Mesenchymal stem cell (in vitro differentiated cells and primary cell): ENCODE results near the gene IL4. TPM values are rescaled to one million over a fixed set of nuclear protein-coding genes. Genes with fewer than 3 reads are reported as not detected.

ENCODE experiments used
- DNase-seq: peaks from one replicate; pipeline ENCODE4 v3.0.0-alpha.2; 2013
- H2AFZ ChIP-seq: one replicate; pipeline ENCODE4 v1.6.1; 2013; ENCODE audit warnings: low read depth, mild to moderate bottlenecking, control low read depth, inconsistent platforms, low read length, moderate library complexity
- H2AK5ac ChIP-seq: 2 replicates; pipeline ENCODE4 v1.6.1; 2013; ENCODE audit warnings: low read length, moderate library complexity, mild to moderate bottlenecking, inconsistent platforms; ENCODE audit not compliant: severe bottlenecking
- H2BK120ac ChIP-seq: one replicate; pipeline ENCODE4 v1.6.1; 2013; ENCODE audit warnings: low read depth, mild to moderate bottlenecking, inconsistent platforms, low read length, moderate library complexity
- H2BK12ac ChIP-seq, 2 experiments: one replicate each; pipeline ENCODE4 v1.6.1; 2013; ENCODE audit warnings: inconsistent platforms in 2 of 2, low read length in 2 of 2, mild to moderate bottlenecking in 2 of 2, moderate library complexity in 2 of 2, control low read depth in 1 of 2
- H2BK15ac ChIP-seq: one replicate; pipeline ENCODE4 v1.6.1; 2013; ENCODE audit warnings: mild to moderate bottlenecking, low read depth, inconsistent platforms; ENCODE audit not compliant: poor library complexity, severe bottlenecking
- H2BK5ac ChIP-seq: 2 replicates; pipeline ENCODE4 v1.6.1; 2013; ENCODE audit warnings: low read depth, mild to moderate bottlenecking, low read length, control low read depth, inconsistent platforms; ENCODE audit not compliant: poor library complexity, severe bottlenecking
- H3K14ac ChIP-seq, 2 experiments: one replicate each; pipeline ENCODE4 v1.6.1; 2013; ENCODE audit warnings: inconsistent platforms in 2 of 2, low read length in 2 of 2, control low read depth in 1 of 2, mild to moderate bottlenecking in 1 of 2, moderate library complexity in 1 of 2
- H3K18ac ChIP-seq, 2 experiments: one replicate each; pipeline ENCODE4 v1.6.1; 2013; ENCODE audit warnings: inconsistent platforms in 2 of 2, low read length in 2 of 2, control low read depth in 1 of 2, low read depth in 1 of 2, mild to moderate bottlenecking in 1 of 2
- H3K23ac ChIP-seq, 2 experiments: one replicate each; pipeline ENCODE4 v1.6.1; 2013; ENCODE audit warnings: inconsistent platforms in 2 of 2, low read length in 2 of 2, mild to moderate bottlenecking in 2 of 2, moderate library complexity in 2 of 2, control low read depth in 1 of 2
- H3K27ac ChIP-seq: 2 replicates; pipeline ENCODE4 v1.5.1; 2013; ENCODE audit warnings: mild to moderate bottlenecking, moderate library complexity, low read length, control low read depth, inconsistent platforms; ENCODE audit not compliant: poor library complexity, severe bottlenecking
- H3K27me3 ChIP-seq, 2 experiments: 2 replicates each; pipeline versions ENCODE4 v1.6.1 to v1.7.0; 2013; ENCODE audit warnings: low read length in 2 of 2, mild to moderate bottlenecking in 2 of 2, moderate library complexity in 2 of 2, control low read depth in 1 of 2, inconsistent platforms in 1 of 2; ENCODE audit not compliant: control insufficient read depth in 1 of 2, insufficient read depth in 1 of 2
- H3K36me3 ChIP-seq, 2 experiments: 2 replicates each; pipeline versions ENCODE4 v1.6.1 to v1.7.0; 2013; ENCODE audit warnings: low read length in 2 of 2, control low read depth in 1 of 2, inconsistent platforms in 1 of 2, low read depth in 1 of 2, mild to moderate bottlenecking in 1 of 2; ENCODE audit not compliant: insufficient read depth in 2 of 2, control insufficient read depth in 1 of 2
- H3K4ac ChIP-seq, 2 experiments: one replicate each; pipeline ENCODE4 v1.6.1; 2013; ENCODE audit warnings: inconsistent platforms in 2 of 2, low read length in 2 of 2, mild to moderate bottlenecking in 2 of 2, moderate library complexity in 2 of 2, control low read depth in 1 of 2, low read depth in 1 of 2
- H3K4me1 ChIP-seq: 2 replicates; pipeline ENCODE4 v1.6.1; 2013; ENCODE audit warnings: low read depth, low read length, control low read depth; ENCODE audit not compliant: control insufficient read depth, insufficient read depth
- H3K4me2 ChIP-seq: 2 replicates; pipeline ENCODE4 v1.6.1; 2013; ENCODE audit warnings: low read length, mild to moderate bottlenecking, inconsistent platforms; ENCODE audit not compliant: poor library complexity, severe bottlenecking
- H3K4me3 ChIP-seq, 2 experiments: 2 replicates each; pipeline versions ENCODE4 v1.5.1 to v1.7.0; 2013; ENCODE audit warnings: low read length in 2 of 2, mild to moderate bottlenecking in 2 of 2, control low read depth in 1 of 2, low read depth in 1 of 2; ENCODE audit not compliant: insufficient read depth in 1 of 2
- H3K79me1 ChIP-seq: replicated peaks from 2 replicates; pipeline ENCODE4 v1.6.1; 2013; ENCODE audit warnings: mild to moderate bottlenecking, control low read depth, low read length, inconsistent platforms; ENCODE audit not compliant: poor library complexity, severe bottlenecking
- H3K9ac ChIP-seq: 2 replicates; pipeline ENCODE4 v1.7.0; 2013; ENCODE audit warnings: mild to moderate bottlenecking, low read length, moderate library complexity
- H3K9me3 ChIP-seq: 2 replicates; pipeline ENCODE4 v1.7.0; 2013; ENCODE audit warnings: mild to moderate bottlenecking, low read length; ENCODE audit not compliant: control insufficient read depth
- H4K8ac ChIP-seq: one replicate; pipeline ENCODE4 v1.6.1; 2013; ENCODE audit warnings: inconsistent platforms, mild to moderate bottlenecking, low read length, moderate library complexity
- H4K91ac ChIP-seq: one replicate; pipeline ENCODE4 v1.6.1; 2013; ENCODE audit warnings: mild to moderate bottlenecking, low read length, inconsistent platforms
- WGBS: methylation state at CpG from one replicate; pipeline ENCODE4 v1.1.7; 2013; ENCODE audit warnings: mixed read lengths; 5-methylcytosine and 5-hydroxymethylcytosine counted together
- polyA plus RNA-seq, 2 experiments: library from polyadenylated mRNA; stranded (reverse); fragments of 200-250 nt; gene quantifications; one replicate each; pipeline ENCODE4 v1.2.3, GENCODE V29; 2013

The IL4 gene
- polyA plus RNA-seq (2013, experiment 1 of 2) = not detected
- polyA plus RNA-seq (2013, experiment 2 of 2) = not detected

DNA sequence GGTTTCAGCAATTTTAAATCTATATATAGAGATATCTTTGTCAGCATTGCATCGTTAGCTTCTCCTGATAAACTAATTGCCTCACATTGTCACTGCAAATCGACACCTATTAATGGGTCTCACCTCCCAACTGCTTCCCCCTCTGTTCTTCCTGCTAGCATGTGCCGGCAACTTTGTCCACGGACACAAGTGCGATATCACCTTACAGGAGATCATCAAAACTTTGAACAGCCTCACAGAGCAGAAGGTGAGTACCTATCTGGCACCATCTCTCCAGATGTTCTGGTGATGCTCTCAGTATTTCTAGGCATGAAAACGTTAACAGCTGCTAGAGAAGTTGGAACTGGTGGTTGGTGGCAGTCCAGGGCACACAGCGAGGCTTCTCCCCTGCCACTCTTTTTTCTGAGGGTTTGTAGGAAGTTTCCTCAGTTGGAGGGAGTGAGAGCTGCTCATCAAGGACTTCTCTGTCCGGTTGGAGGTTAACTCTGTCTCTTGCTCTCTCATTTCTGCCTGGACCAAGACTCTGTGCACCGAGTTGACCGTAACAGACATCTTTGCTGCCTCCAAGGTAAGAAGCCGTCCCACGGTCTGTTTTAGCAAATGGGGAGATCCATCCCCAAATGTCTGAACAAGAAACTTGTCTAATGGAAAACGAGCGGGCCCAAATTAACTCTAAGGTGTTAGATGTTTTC lies at the start of gene IL4:
Gene IL4, plus strand, starts transcription at position 51 of the 692 bp plus-strand sequence. Its CDS starts 62 bp downstream, at position 113.
- H3K14ac ChIP-seq = peak within 1 kb of the TSS in 1 of 2 experiments; percentile 66
- peak within 1 kb of the TSS; percentile 88 for H3K27ac ChIP-seq
- peak within 1 kb of the TSS; percentile 50 to 71 for H3K4ac ChIP-seq
- no peak within 1 kb of the TSS for H3K23ac ChIP-seq
- H3K9ac ChIP-seq = peak within 1 kb of the TSS; percentile 81
- 83% methylated on average over 14 of the region's 14 CpGs for WGBS
- no peak within 1 kb of the TSS for H3K4me2 ChIP-seq
- H2AK5ac ChIP-seq = peak within 1 kb of the TSS; percentile 88
- peaks cover 17% of the 10 kb centered on the region for H3K4me1 ChIP-seq
- H3K27me3 ChIP-seq = peaks cover 0 to 5% of the 10 kb centered on the region in 2 experiments
- peak within 1 kb of the TSS in 1 of 2 experiments; percentile 66 for H3K4me3 ChIP-seq
- no peak within 1 kb of the TSS for H2BK5ac ChIP-seq
- peak within 1 kb of the TSS; percentile 8 to 76 for H3K18ac ChIP-seq
- no peaks in the 10 kb centered on the region for H3K9me3 ChIP-seq
- H3K36me3 ChIP-seq = no peaks in the 10 kb centered on the region
- no peak within 1 kb of the TSS for H2AFZ ChIP-seq
- peak within 1 kb of the TSS; percentile 82 for H2BK15ac ChIP-seq
- H4K8ac ChIP-seq = peak within 1 kb of the TSS; percentile 27
- peak within 1 kb of the TSS; percentile 87 to 88 for H2BK12ac ChIP-seq
- peak within 1 kb of the TSS; percentile 15 for H2BK120ac ChIP-seq
- H3K79me1 ChIP-seq = no peaks in the 10 kb centered on the region
- DNase-seq = no peak
- H4K91ac ChIP-seq = peak within 1 kb of the TSS; percentile 19

DNA sequence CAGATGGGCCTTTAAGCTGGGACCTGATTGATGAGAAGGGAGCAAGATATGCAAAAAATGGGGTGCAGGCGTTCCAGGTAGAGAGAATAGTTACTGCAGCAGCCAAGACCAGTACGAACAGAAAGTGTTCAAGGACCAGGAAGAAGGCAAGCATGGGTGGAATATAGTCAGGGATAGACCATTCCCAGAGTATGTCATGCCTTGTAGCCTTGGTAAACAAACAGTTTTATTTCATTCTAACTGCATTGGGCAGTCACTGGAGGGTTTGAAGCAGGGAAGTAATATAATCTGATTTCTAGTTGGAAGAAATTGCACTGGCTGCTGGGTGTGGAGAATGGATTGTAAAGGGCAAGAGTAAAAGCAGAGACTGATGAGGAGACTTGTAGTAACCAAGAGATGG lies 46.3 kb upstream of the IL4 start:
- H3K9me3 ChIP-seq = no peaks in the 10 kb centered on the region
- no peak overlapping the region for H2BK5ac ChIP-seq
- H3K18ac ChIP-seq = no peak overlapping the region
- no peak overlapping the region for H3K4me2 ChIP-seq
- peaks cover 1% of the 10 kb centered on the region for H3K4me1 ChIP-seq
- H3K4ac ChIP-seq = no peak overlapping the region
- H2BK12ac ChIP-seq = no peak overlapping the region
- DNase-seq = no peak
- no peak overlapping the region for H2BK15ac ChIP-seq
- H3K36me3 ChIP-seq = peaks cover 9 to 54% of the 10 kb centered on the region in 2 experiments
- peaks cover 11% of the 10 kb centered on the region for H3K79me1 ChIP-seq
- no peak overlapping the region for H2AK5ac ChIP-seq
- no peak overlapping the region for H3K23ac ChIP-seq
- no peak overlapping the region for H3K4me3 ChIP-seq
- H4K91ac ChIP-seq = no peak overlapping the region
- H3K27me3 ChIP-seq = no peaks in the 10 kb centered on the region
- no peak overlapping the region for H3K14ac ChIP-seq
- no peak overlapping the region for H2AFZ ChIP-seq
- H3K27ac ChIP-seq = no peak overlapping the region
- 98% methylated on average over 2 of the region's 2 CpGs for WGBS
- no peak overlapping the region for H4K8ac ChIP-seq
- no peak overlapping the region for H2BK120ac ChIP-seq
- H3K9ac ChIP-seq = no peak overlapping the region

- no peak for DNase-seq
- Histone ChIP-seq H3K18ac (no peak overlapping the region), H4K91ac (no peak overlapping the region), H3K9me3 (no peaks in the 10 kb centered on the region), H3K14ac (no peak overlapping the region), H3K4me3 (no peak overlapping the region), H2BK5ac (no peak overlapping the region), H3K79me1 (peaks cover 11% of the 10 kb centered on the region), H3K23ac (no peak overlapping the region), H2BK15ac (no peak overlapping the region), H3K36me3 (peaks cover 9 to 57% of the 10 kb centered on the region in 2 experiments), H2BK12ac (no peak overlapping the region), H2AFZ (no peak overlapping the region), H4K8ac (no peak overlapping the region), H3K4ac (no peak overlapping the region), H2BK120ac (no peak overlapping the region), H3K4me1 (no peaks in the 10 kb centered on the region), H3K4me2 (no peak overlapping the region), H3K27me3 (no peaks in the 10 kb centered on the region), H2AK5ac (no peak overlapping the region), H3K27ac (no peak overlapping the region), H3K9ac (no peak overlapping the region)
- 100% methylated on average over 2 of the region's 2 CpGs for WGBS
Measured at GRCh38 chr5:132628814-132629213, 45.0 kb upstream of the IL4 start.

DNA sequence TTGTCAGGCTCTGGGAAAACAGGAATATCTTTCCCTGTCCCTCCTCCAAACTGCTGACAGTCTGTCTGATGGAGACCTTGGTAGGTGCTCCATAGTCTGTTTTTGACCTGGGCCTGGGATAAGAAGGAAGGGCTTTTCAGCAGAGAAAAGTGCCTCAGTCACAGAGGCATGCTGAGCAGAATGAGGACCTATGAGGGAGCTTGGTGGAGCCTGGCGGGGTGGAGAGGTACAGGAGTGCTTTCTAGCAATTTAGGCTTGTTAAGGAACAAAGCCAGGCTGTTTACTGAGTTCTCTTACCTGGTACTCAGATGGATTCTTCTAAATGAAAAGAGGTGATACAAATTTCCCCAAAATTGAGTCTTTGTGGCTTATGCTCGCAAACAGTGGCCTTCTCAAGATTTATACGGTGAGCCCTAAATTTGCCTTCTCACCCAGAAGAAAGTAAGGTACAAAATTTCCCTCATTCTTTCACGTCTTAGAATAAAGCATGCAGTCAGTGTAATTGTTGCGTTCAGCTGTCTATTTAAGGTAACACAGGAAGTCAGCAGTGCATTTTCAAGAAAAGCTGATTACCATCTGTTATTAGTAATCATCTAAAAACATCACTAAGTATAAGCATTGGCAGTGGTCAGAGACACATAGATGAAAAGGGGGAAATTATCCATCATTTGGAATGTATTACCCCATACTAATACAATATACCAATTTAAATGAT lies 44.4 kb upstream of the IL4 start:
- no peaks in the 10 kb centered on the region for H3K9me3 ChIP-seq
- H2AFZ ChIP-seq = no peak overlapping the region
- no peak overlapping the region for H2AK5ac ChIP-seq
- H3K27ac ChIP-seq = no peak overlapping the region
- no peaks in the 10 kb centered on the region for H3K4me1 ChIP-seq
- no peak overlapping the region for H3K4ac ChIP-seq
- H3K18ac ChIP-seq = no peak overlapping the region
- no peak overlapping the region for H4K8ac ChIP-seq
- H3K14ac ChIP-seq = no peak overlapping the region
- H3K79me1 ChIP-seq = peaks cover 10% of the 10 kb centered on the region
- H2BK15ac ChIP-seq = no peak overlapping the region
- H3K4me2 ChIP-seq = no peak overlapping the region
- no peak overlapping the region for H3K23ac ChIP-seq
- H2BK120ac ChIP-seq = no peak overlapping the region
- H4K91ac ChIP-seq = no peak overlapping the region
- H3K4me3 ChIP-seq = no peak overlapping the region
- H3K36me3 ChIP-seq = peaks cover 9 to 54% of the 10 kb centered on the region in 2 experiments
- no peak for DNase-seq
- no peaks in the 10 kb centered on the region for H3K27me3 ChIP-seq
- H3K9ac ChIP-seq = no peak overlapping the region
- 95% methylated on average over 4 of the region's 5 CpGs for WGBS
- H2BK5ac ChIP-seq = no peak overlapping the region
- H2BK12ac ChIP-seq = no peak overlapping the region
